HG02870 (cell line): Measurements from ENCODE around the gene PKD1L1.

Experiments used
- ATAC-seq: cut with Tn5 transposase; IDR thresholded peaks from one replicate; pipeline ENCODE4 v1.9.1; 2021; ENCODE audit warnings: mild to moderate bottlenecking, moderate library complexity; ENCODE audit not compliant: unreplicated experiment

The PKD1L1 gene

GRCh38 chr7:47907981-47908616 lies 40.2 kb downstream of the PKD1L1 start:
- no peak for ATAC-seq

GRCh38 chr7:47906883-47907282 lies 41.4 kb downstream of the PKD1L1 start:
- ATAC-seq: no peak

GRCh38 chr7:47905076-47905920 lies 43.0 kb downstream of the PKD1L1 start:
- no peak for ATAC-seq

- no peak for ATAC-seq
Observed at GRCh38 chr7:47902013-47902412, 46.3 kb downstream of the PKD1L1 start.

GRCh38 chr7:47901542-47901941 lies 46.7 kb downstream of the PKD1L1 start:
- ATAC-seq: no peak

GRCh38 chr7:47897831-47898230 lies 50.4 kb downstream of the PKD1L1 start:
- no peak for ATAC-seq

- no peak for ATAC-seq
Observed at GRCh38 chr7:47896809-47897423, 51.4 kb downstream of the PKD1L1 start.

- ATAC-seq: no peak
Observed at GRCh38 chr7:47895026-47895425, 53.2 kb downstream of the PKD1L1 start.

GRCh38 chr7:47893721-47894365 lies 54.4 kb downstream of the PKD1L1 start:
- ATAC-seq: no peak

GRCh38 chr7:47893238-47893637 lies 55.0 kb downstream of the PKD1L1 start:
- ATAC-seq: no peak

- ATAC-seq: no peak
Observed at GRCh38 chr7:47890606-47891005, 57.7 kb downstream of the PKD1L1 start.

GRCh38 chr7:47890125-47890524 lies 58.1 kb downstream of the PKD1L1 start:
- no peak for ATAC-seq

GRCh38 chr7:47889723-47890122 lies 58.5 kb downstream of the PKD1L1 start:
- no peak for ATAC-seq

- ATAC-seq: no peak
Observed at GRCh38 chr7:47888371-47889265, 59.6 kb downstream of the PKD1L1 start.

GRCh38 chr7:47887016-47887640 lies 61.1 kb downstream of the PKD1L1 start:
- no peak for ATAC-seq

- no peak for ATAC-seq
Observed at GRCh38 chr7:47885987-47886811, 62.1 kb downstream of the PKD1L1 start.

GRCh38 chr7:47885309-47885986 lies 62.8 kb downstream of the PKD1L1 start:
- no peak for ATAC-seq

GRCh38 chr7:47884675-47885074 lies 63.6 kb downstream of the PKD1L1 start:
- no peak for ATAC-seq

GRCh38 chr7:47882635-47883034 lies 65.6 kb downstream of the PKD1L1 start:
- ATAC-seq: no peak
